ENCODE data around the gene PANX2.

- TF ChIP-seq CTCF (IDR thresholded peaks at IDR 0.05) (no peak), POLR2A (IDR thresholded peaks at IDR 0.05) (no peak)
These were observed 5.7 kb downstream of the PANX2 start for GRCh38 chr22:50175921-50176849.
